Measurements from ENCODE around the gene LIN37.
"Not testable (repeated sequence)": the region's sequence is repeated elsewhere in the genome, so short reads cannot be mapped to it uniquely, and the experiment has no call there.

LIN37 gene

GRCh38 chr19:35721374-35721773 lies 27.0 kb upstream of the LIN37 start:
- no peak for DNase-seq (ENCODE audit: insufficient read length, low spot score)
- no peak for TF ChIP-seq CTCF (IDR thresholded peaks at IDR 0.05; ENCODE audit: insufficient read depth, missing control alignments)
- FAIRE-seq, result no peak

- DNase-seq (ENCODE audit: insufficient read length, low spot score) (no peak), FAIRE-seq (no peak)
- TF ChIP-seq CTCF (IDR thresholded peaks at IDR 0.05; ENCODE audit: insufficient read depth, missing control alignments), result no peak
These were observed 25.9 kb upstream of the LIN37 start for GRCh38 chr19:35722461-35722860.

GRCh38 chr19:35722897-35723296 lies 25.5 kb upstream of the LIN37 start:
- FAIRE-seq (no peak), DNase-seq (ENCODE audit: insufficient read length, low spot score) (no peak)
- no peak for TF ChIP-seq CTCF (IDR thresholded peaks at IDR 0.05; ENCODE audit: insufficient read depth, missing control alignments)

- FAIRE-seq, result no peak
- no peak for DNase-seq (ENCODE audit: insufficient read length, low spot score)
- no peak for TF ChIP-seq CTCF (IDR thresholded peaks at IDR 0.05; ENCODE audit: insufficient read depth, missing control alignments)
These were observed 24.7 kb upstream of the LIN37 start for GRCh38 chr19:35723671-35724070.

GRCh38 chr19:35724132-35724531 lies 24.2 kb upstream of the LIN37 start:
- not testable (repeated sequence) for FAIRE-seq; DNase-seq (ENCODE audit: insufficient read length, low spot score)

GRCh38 chr19:35724560-35724959 lies 23.8 kb upstream of the LIN37 start:
- DNase-seq (ENCODE audit: insufficient read length, low spot score), result no peak
- no peak for FAIRE-seq
- no peak for TF ChIP-seq CTCF (IDR thresholded peaks at IDR 0.05; ENCODE audit: insufficient read depth, missing control alignments)

- DNase-seq (ENCODE audit: insufficient read length, low spot score) (no peak), FAIRE-seq (no peak)
- TF ChIP-seq CTCF (IDR thresholded peaks at IDR 0.05; ENCODE audit: insufficient read depth, missing control alignments), result no peak
These were observed 23.0 kb upstream of the LIN37 start for GRCh38 chr19:35725216-35725861.

Data from D721Med (cell line).